IPS-15b (cell line): Measurements from ENCODE around the gene RBM5.
"Not testable (repeated sequence)": the region's sequence is repeated elsewhere in the genome, so short reads cannot be mapped to it uniquely, and the experiment has no call there.

ENCODE experiments used
- H3K27me3 ChIP-seq: one replicate; pipeline ENCODE4 v1.6.1; 2013; ENCODE audit warnings: low read length; ENCODE audit not compliant: control insufficient read depth, insufficient read depth
- H3K36me3 ChIP-seq: one replicate; pipeline ENCODE4 v1.6.1; 2013; ENCODE audit warnings: low read length; ENCODE audit not compliant: control insufficient read depth, insufficient read depth
- H3K4me1 ChIP-seq: one replicate; pipeline ENCODE4 v1.6.1; 2013; ENCODE audit warnings: mild to moderate bottlenecking, low read length; ENCODE audit not compliant: control insufficient read depth, insufficient read depth
- H3K4me3 ChIP-seq: one replicate; pipeline ENCODE4 v1.5.1; 2013; ENCODE audit warnings: low read depth, low read length
- H3K9ac ChIP-seq: one replicate; pipeline ENCODE4 v1.6.1; 2013; ENCODE audit warnings: low read depth, mild to moderate bottlenecking, low read length
- H3K9me3 ChIP-seq: one replicate; pipeline ENCODE4 v1.6.1; 2013; ENCODE audit warnings: mild to moderate bottlenecking, low read length; ENCODE audit not compliant: control insufficient read depth, insufficient read depth

Gene RBM5

DNA sequence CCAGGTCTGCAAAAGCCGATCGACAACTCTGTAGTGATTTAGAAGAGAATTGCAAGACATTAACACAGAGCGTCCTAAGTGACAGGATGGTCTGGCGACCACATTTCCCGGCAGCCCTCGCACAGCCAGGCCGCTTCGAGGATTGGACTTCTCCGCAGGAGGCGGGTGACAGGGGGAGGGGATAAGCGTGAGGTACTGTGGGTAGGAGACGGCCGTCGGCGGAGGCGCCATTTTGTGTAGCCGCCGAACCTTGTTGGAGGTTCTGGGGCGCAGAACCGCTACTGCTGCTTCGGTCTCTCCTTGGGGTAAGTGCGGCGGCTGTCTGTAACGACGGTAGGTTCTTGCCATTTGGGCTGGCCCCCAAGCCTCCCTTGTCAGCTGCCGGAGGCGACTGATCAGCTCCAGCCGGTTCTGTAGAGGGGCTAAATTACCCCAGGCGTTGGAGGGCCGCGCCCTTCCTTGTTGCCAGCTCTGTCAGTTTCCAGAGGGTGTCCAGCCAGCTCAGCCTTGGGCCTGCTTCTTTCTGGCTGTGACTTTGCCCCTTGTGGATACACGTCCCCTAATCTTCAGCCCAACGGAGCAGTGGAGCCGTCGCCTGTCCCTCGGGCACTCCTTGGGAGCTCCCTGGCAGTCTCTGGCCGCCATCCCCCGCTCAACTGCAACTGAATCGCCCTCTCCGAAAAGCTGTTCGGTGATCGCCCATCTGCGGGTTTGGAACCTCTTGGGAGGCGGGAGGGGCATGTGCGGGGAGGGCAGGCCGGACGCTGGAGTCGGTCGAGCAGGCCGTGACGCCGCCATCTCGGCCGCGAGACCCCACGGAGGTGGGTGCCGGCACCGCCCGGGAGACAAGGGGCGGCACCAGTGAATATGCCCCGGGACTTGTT, at the start of gene RBM5:
Gene RBM5, plus strand, starts transcription at position 195 of the 884 bp plus-strand sequence. CDS start 1,516 bp downstream, outside the sequence.
- H3K27me3 ChIP-seq: no peaks in the 10 kb centered on the region
- H3K9me3 ChIP-seq: no peaks in the 10 kb centered on the region
- H3K9ac ChIP-seq: peak within 1 kb of the TSS; percentile 99
- peak within 1 kb of the TSS; percentile 96 for H3K4me3 ChIP-seq
- no peaks in the 10 kb centered on the region for H3K4me1 ChIP-seq
- H3K36me3 ChIP-seq: peaks cover 28% of the 10 kb centered on the region

DNA sequence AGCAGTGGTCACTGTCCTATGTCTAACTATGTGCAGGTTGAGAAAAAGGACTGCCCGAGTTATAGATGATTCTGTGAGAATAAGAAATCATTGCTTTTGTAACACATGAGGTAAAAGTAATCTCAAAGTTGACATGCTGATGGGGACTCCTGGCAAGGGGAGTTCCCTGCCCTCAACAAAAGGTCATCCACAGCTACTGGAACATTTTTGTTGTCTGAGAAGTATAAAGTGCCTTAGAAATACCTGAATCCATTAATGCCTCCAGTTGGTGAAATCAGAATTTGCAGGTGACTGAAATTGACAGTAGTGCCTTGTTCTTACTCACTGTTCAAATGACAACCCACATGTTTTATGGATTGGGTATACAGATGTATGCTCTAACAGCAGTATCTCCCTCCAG, 43.7 kb upstream of the RBM5 start:
- Histone ChIP-seq H3K9ac (no peak overlapping the region), H3K36me3 (peaks cover 12% of the 10 kb centered on the region), H3K9me3 (no peaks in the 10 kb centered on the region), H3K4me3 (no peak overlapping the region), H3K27me3 (no peaks in the 10 kb centered on the region), H3K4me1 (no peaks in the 10 kb centered on the region)

- H3K27me3 ChIP-seq: no peaks in the 10 kb centered on the region
- no peak overlapping the region for H3K9ac ChIP-seq
- H3K4me1 ChIP-seq: no peaks in the 10 kb centered on the region
- H3K9me3 ChIP-seq: no peaks in the 10 kb centered on the region
- no peak overlapping the region for H3K4me3 ChIP-seq
- H3K36me3 ChIP-seq: peaks cover 12% of the 10 kb centered on the region
Measured at GRCh38 chr3:50047426-50047825, 41.3 kb upstream of the RBM5 start.

DNA sequence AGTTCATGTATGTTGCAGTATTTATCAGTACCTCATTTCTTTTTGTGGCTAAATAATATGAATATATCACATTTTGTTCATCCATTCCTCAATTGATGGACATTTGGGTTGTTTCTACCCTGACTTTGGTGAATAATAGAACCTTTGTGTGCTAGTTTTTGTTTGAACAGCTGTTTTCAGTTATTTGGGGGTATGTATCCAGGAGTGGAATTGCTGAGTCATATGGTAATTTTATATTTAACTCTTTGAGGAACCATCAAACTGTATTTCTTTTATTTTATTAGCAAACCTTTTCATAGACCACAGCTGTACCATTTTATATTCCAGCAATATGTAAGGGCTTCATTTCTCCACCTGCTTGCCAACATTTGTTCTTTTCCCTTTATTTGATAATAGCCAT, 38.4 kb upstream of the RBM5 start:
- Histone ChIP-seq H3K36me3 (peaks cover 12% of the 10 kb centered on the region), H3K4me1 (no peaks in the 10 kb centered on the region), H3K4me3 (no peak overlapping the region), H3K9me3 (no peaks in the 10 kb centered on the region), H3K9ac (no peak overlapping the region), H3K27me3 (no peaks in the 10 kb centered on the region)

DNA sequence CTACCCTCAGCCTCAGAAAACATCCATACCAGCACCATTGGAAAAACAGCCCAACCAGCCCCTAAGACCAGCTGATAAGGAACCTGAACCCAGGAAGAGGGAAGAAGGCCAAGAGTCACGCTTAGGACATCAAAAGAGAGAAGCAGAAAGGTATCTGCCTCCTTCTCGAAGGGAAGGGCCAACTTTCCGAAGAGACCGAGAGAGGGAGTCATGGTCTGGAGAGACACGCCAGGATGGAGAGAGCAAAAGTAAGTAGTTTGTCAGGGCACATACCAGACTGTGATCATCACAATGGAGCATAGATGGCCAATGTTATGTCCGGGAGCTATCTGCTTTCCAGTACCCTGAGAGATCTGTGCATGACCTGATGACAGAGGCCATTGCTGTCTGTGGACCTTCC, 31.0 kb upstream of the RBM5 start:
- Histone ChIP-seq H3K36me3 (peaks cover 19% of the 10 kb centered on the region), H3K4me1 (no peaks in the 10 kb centered on the region), H3K9ac (no peak overlapping the region)

DNA sequence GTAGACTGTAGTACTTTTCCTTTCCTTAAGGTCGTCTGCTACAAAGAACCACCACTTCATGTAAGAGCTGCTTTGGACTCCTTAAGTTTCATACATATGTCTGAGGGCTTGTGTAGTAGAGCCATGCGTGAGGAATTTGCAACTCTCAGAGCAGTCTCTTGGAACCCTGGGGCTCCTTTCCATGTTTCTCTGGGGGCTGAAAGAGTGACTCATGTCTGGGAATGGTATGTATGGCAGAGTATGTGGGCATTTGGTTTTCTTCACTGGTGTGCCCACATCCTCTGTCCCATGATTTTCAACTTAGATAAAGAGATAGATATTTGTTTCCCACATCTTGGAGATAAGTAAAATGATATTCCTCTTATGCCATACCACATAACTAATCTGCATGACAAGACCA, 20.6 kb upstream of the RBM5 start:
- H3K4me3 ChIP-seq: no peak overlapping the region
- no peaks in the 10 kb centered on the region for H3K9me3 ChIP-seq
- no peaks in the 10 kb centered on the region for H3K4me1 ChIP-seq
- H3K9ac ChIP-seq: no peak overlapping the region
- no peaks in the 10 kb centered on the region for H3K27me3 ChIP-seq
- H3K36me3 ChIP-seq: peaks cover 40% of the 10 kb centered on the region

More for the DNA sequence above, 31.0 kb upstream of the RBM5 start:
- Histone ChIP-seq H3K27me3 (no peaks in the 10 kb centered on the region), H3K4me3 (no peak overlapping the region), H3K9me3 (no peaks in the 10 kb centered on the region)

DNA sequence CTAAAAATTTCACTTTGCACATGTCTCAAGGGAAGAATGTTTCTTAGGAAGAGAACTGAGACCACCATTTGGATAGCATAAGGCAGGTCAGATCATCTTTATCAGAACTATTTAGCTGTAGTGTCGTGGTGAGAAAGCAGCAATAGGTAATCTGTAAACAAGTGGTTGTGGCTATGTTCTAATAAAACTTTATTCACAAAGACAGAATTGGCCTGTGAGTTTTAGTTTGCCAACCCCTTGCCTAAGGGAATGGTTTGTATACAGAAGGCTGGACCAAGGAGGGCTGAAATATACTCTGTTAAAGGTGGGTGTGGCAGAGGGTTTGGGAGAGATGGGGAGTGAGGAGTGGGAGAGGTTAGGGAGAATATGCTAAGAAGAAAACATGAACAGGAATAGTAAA, 10.6 kb upstream of the RBM5 start:
- no peak overlapping the region for H3K9ac ChIP-seq
- peaks cover 7% of the 10 kb centered on the region for H3K36me3 ChIP-seq
- no peak overlapping the region for H3K4me3 ChIP-seq
- H3K9me3 ChIP-seq: no peaks in the 10 kb centered on the region
- no peaks in the 10 kb centered on the region for H3K4me1 ChIP-seq
- H3K27me3 ChIP-seq: no peaks in the 10 kb centered on the region

DNA sequence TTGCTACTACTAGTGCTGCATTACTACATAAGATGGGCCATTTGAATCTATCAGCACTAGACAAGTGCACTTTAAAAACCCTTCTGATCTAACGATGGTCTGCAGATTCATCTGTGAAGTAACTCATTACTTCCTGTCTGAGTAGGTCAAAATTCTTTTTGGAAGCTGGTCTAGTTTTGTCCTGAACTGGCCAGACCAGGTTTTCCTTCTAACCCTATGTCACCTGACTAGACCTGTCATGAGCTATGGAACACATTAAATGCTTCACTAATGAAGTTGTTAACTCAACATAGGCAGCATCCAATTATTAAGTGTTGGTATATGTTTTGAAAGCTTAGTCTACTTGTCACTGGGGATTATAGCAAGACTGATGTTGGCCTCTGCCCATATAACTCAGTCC, 10.1 kb upstream of the RBM5 start:
- Histone ChIP-seq H3K9me3 (no peaks in the 10 kb centered on the region), H3K4me1 (no peaks in the 10 kb centered on the region), H3K27me3 (no peaks in the 10 kb centered on the region), H3K4me3 (no peak overlapping the region), H3K9ac (no peak overlapping the region), H3K36me3 (peaks cover 3% of the 10 kb centered on the region)

DNA sequence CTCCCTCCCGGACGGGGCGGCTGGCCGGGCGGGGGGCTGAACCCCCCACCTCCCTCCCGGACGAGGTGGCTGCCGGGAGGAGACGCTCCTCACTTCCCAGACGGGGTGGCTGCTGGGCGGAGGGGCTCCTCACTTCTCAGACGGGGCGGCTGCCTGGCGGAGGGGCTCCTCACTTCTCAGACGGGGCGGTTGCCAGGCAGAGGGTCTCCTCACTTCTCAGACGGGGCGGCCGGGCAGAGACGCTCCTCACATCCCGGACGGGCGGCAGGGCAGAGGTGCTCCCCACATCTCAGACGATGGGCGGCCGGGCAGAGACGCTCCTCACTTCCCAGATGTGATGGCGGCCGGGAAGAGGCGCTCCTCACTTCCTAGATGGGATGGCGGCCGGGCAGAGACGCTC, 3.8 kb upstream of the RBM5 start:
- not testable (repeated sequence) for H3K4me1 ChIP-seq, H3K36me3 ChIP-seq, H3K4me3 ChIP-seq

DNA sequence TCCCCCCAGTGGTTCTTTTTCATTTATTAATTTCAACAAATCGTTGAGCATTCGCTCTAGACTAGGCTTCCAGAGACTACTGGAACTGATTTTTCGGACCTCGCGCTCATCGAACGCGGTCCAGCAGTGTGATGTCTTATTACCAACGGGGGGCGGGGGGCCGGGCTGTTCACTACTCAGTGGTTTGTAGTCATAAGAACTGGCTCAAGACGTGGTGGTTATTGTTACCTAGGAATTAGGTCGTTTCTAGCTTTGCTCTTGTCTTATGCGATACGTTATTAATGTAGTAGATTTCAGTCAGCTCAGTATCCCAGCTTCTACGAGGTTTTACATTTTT, 858 bp downstream of the RBM5 start:
- Histone ChIP-seq H3K27me3 (no peaks in the 10 kb centered on the region), H3K4me3 (peak overlapping the region; percentile 96), H3K9me3 (no peaks in the 10 kb centered on the region), H3K4me1 (no peaks in the 10 kb centered on the region), H3K9ac (peak overlapping the region; percentile 99), H3K36me3 (peaks cover 32% of the 10 kb centered on the region)

More for the DNA sequence above, 3.8 kb upstream of the RBM5 start:
- H3K9me3 ChIP-seq, H3K27me3 ChIP-seq, H3K9ac ChIP-seq: not testable (repeated sequence)

- no peaks in the 10 kb centered on the region for H3K27me3 ChIP-seq
- no peaks in the 10 kb centered on the region for H3K9me3 ChIP-seq
- H3K9ac ChIP-seq: no peak overlapping the region
- H3K4me3 ChIP-seq: no peak overlapping the region
- H3K36me3 ChIP-seq: peaks cover 46% of the 10 kb centered on the region
- H3K4me1 ChIP-seq: no peaks in the 10 kb centered on the region
Measured at GRCh38 chr3:50090984-50091383, 2.3 kb downstream of the RBM5 start.

DNA sequence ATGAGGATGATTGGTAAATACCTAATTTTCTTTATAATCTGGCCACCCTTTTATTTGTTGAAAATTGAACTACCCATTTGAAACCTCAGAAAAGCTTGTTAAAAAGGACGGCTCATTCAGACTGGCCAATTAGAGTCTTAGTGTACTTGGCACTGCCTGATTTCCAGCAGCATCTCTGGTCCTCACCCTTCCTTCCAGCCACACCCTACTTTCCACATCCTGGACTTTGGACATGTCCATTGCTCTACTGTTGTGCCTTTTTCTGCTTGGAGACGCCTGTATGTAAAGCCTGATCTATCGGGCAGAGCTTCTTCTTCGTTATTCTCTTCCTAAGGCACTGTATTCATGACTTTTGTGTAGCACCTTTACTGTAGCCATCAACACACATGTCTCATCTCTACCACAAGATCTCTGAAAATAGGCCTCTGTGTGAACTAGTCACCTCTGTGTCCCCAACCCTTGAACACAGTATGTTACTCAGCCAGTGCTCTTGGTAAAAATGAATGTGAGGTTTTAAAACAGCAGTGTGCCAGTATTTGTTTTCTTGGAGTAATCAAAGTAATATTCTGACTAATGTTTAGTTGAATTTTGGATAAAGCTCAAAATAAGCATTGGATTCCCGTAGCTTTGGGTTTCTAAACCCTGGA, 6.8 kb downstream of the RBM5 start:
- H3K36me3 ChIP-seq: peaks cover 59% of the 10 kb centered on the region
- H3K4me1 ChIP-seq: no peaks in the 10 kb centered on the region
- H3K9me3 ChIP-seq: no peaks in the 10 kb centered on the region
- H3K4me3 ChIP-seq: no peak overlapping the region
- H3K9ac ChIP-seq: no peak overlapping the region
- H3K27me3 ChIP-seq: no peaks in the 10 kb centered on the region
